Fibroblast of pulmonary artery (primary cell): ENCODE data around the gene TRPM8.

Experiments
- DNase-seq: peaks from one replicate; pipeline ENCODE4 v3.0.0-alpha.2; 2010; ENCODE audit warnings: low read depth
- H3K4me3 ChIP-seq: replicated peaks from 2 replicates; pipeline ENCODE4 v1.5.1; 2011; ENCODE audit warnings: low read depth, mild to moderate bottlenecking, control low read depth, low read length, moderate library complexity
- CTCF ChIP-seq: IDR thresholded peaks from 2 replicates; pipeline ENCODE4 v1.5.1; 2011; ENCODE audit warnings: mild to moderate bottlenecking, control low read depth, low read length, inconsistent platforms; ENCODE audit errors: missing control alignments

TRPM8 gene

GRCh38 chr2:234024304-234024703, 107.1 kb downstream of the TRPM8 start:
- no peak for TF ChIP-seq CTCF
- DNase-seq: no peak
- H3K4me3 ChIP-seq: no peak overlapping the region

- H3K4me3 ChIP-seq: no peak overlapping the region
- no peak for TF ChIP-seq CTCF
- DNase-seq: no peak
Measured at GRCh38 chr2:234025466-234025865, 108.3 kb downstream of the TRPM8 start.

- no peak for DNase-seq
- H3K4me3 ChIP-seq: no peak overlapping the region
- TF ChIP-seq CTCF: no peak
Measured at GRCh38 chr2:234025891-234026401, 108.8 kb downstream of the TRPM8 start.

GRCh38 chr2:234026693-234027254, 109.6 kb downstream of the TRPM8 start:
- no peak overlapping the region for H3K4me3 ChIP-seq
- no peak for TF ChIP-seq CTCF
- DNase-seq: no peak

- H3K4me3 ChIP-seq: no peak overlapping the region
- TF ChIP-seq CTCF: no peak
- DNase-seq: no peak
Measured at GRCh38 chr2:234027641-234028040, 110.5 kb downstream of the TRPM8 start.

GRCh38 chr2:234029150-234029733, 112.1 kb downstream of the TRPM8 start:
- no peak for TF ChIP-seq CTCF
- H3K4me3 ChIP-seq: no peak overlapping the region
- DNase-seq: no peak

GRCh38 chr2:234031207-234031606, 114.0 kb downstream of the TRPM8 start:
- no peak overlapping the region for H3K4me3 ChIP-seq
- TF ChIP-seq CTCF: no peak
- no peak for DNase-seq
